Uterus (tissue), 2 donors: ENCODE results near the gene CAMTA2.

Source experiments
- CTCF ChIP-seq, 4 experiments: fragments of 200-600 bp in 2 of 4; fragments of 450-650 bp in 2 of 4; sonication (generic) in 2 of 4; IDR thresholded peaks; one replicate each; pipeline ENCODE4 v1.5.1; 2016 to 2019; ENCODE audit warnings: antibody characterized with exemption in 4 of 4, mild to moderate bottlenecking in 2 of 4, moderate library complexity in 1 of 4
- POLR2A ChIP-seq, 2 donors: fragments of 450-650 bp; IDR thresholded peaks; one replicate each; pipeline ENCODE4 v1.6.1; 2016; ENCODE audit warnings: antibody characterized with exemption in 2 of 2, mild to moderate bottlenecking in 1 of 2, moderate library complexity in 1 of 2

GRCh38 chr17:4970273-4970672, 17.2 kb downstream of the CAMTA2 start:
- TF ChIP-seq CTCF (IDR thresholded peaks at IDR 0.05): no peak
- no peak for TF ChIP-seq POLR2A (IDR thresholded peaks at IDR 0.05)
